Epithelial cell of proximal tubule (primary cell): ENCODE measurements around the gene CLINT1. TPM values are rescaled to one million over a fixed set of nuclear protein-coding genes. Genes with fewer than 3 reads are reported as not detected.
A peak's percentile ranks its signal among the peaks of the same experiment; 100 is the strongest.

Experiments
- DNase-seq: peaks from one replicate; pipeline ENCODE4 v3.0.0-alpha.2; 2011; ENCODE audit warnings: low read depth
- H3K4me3 ChIP-seq: 2 replicates; pipeline ENCODE4 v1.5.1; 2011; ENCODE audit warnings: low read depth, mild to moderate bottlenecking, low read length
- CTCF ChIP-seq: conservative IDR thresholded peaks from 2 replicates; pipeline ENCODE4 v1.5.1; 2012; ENCODE audit warnings: low read depth, mild to moderate bottlenecking, low read length
- total RNA-seq: library from RNA; depleted of rRNA; stranded (reverse); fragments of >200 nt; gene quantifications from 2 replicates; pipeline ENCODE4 v1.2.3, GENCODE V29; 2015

Gene CLINT1
- total RNA-seq, 1 donor from 2014 or later, result 39.2 TPM

- DNase-seq, result no peak
- no peak overlapping the region for H3K4me3 ChIP-seq
- no peak for TF ChIP-seq CTCF
Observed at GRCh38 chr5:157748760-157749461, 110.0 kb downstream of the CLINT1 start.

GRCh38 chr5:157747766-157748700, 110.9 kb downstream of the CLINT1 start:
- DNase-seq, result no peak
- no peak overlapping the region for H3K4me3 ChIP-seq

GRCh38 chr5:157747173-157747740, 111.7 kb downstream of the CLINT1 start:
- TF ChIP-seq CTCF, result no peak
- DNase-seq, result no peak
- no peak overlapping the region for H3K4me3 ChIP-seq

More at GRCh38 chr5:157747766-157748700, 110.9 kb downstream of the CLINT1 start:
- TF ChIP-seq CTCF, result no peak

- H3K4me3 ChIP-seq, result peak overlapping the region; percentile 75
- no peak for TF ChIP-seq CTCF
Observed at GRCh38 chr5:157745041-157745456, 113.9 kb downstream of the CLINT1 start.

GRCh38 chr5:157744051-157745011, 114.6 kb downstream of the CLINT1 start:
- no peak for DNase-seq
- no peak for TF ChIP-seq CTCF
- H3K4me3 ChIP-seq, result peak overlapping the region; percentile 75

More at GRCh38 chr5:157745041-157745456, 113.9 kb downstream of the CLINT1 start:
- no peak for DNase-seq
